ENCODE measurements around the gene SNX5. TPM values are rescaled to one million over a fixed set of nuclear protein-coding genes. Genes with fewer than 3 reads are reported as not detected.

Gene SNX5
- total RNA-seq, 2 donors from 2014 or later: 37.3 to 50.3 TPM

- Histone ChIP-seq H3K27me3 (no peaks in the 10 kb centered on the region), H3K27ac (no peak overlapping the region), H3K4me1 (no peaks in the 10 kb centered on the region), H3K9me3 (no peaks in the 10 kb centered on the region), H3K36me3 (peaks cover 95% of the 10 kb centered on the region), H3K4me3 (no peak overlapping the region)
- no peak for TF ChIP-seq CTCF (IDR thresholded peaks at IDR 0.05)
- no peak for DNase-seq (ENCODE audit: low spot score)
Observed at GRCh38 chr20:17951323-17951722, 17.3 kb downstream of the SNX5 start.

- Histone ChIP-seq H3K36me3 (peaks cover 100% of the 10 kb centered on the region), H3K4me1 (no peaks in the 10 kb centered on the region), H3K27me3 (no peaks in the 10 kb centered on the region), H3K9me3 (no peaks in the 10 kb centered on the region), H3K27ac (no peak overlapping the region), H3K4me3 (no peak overlapping the region)
- TF ChIP-seq CTCF (IDR thresholded peaks at IDR 0.05): no peak
- no peak for DNase-seq (ENCODE audit: low spot score)
Observed at GRCh38 chr20:17950670-17951069, 17.9 kb downstream of the SNX5 start.

GRCh38 chr20:17949899-17950298, 18.7 kb downstream of the SNX5 start:
- Histone ChIP-seq H3K4me1 (no peaks in the 10 kb centered on the region), H3K27me3 (no peaks in the 10 kb centered on the region), H3K27ac (no peak overlapping the region), H3K36me3 (peaks cover 98% of the 10 kb centered on the region), H3K4me3 (no peak overlapping the region), H3K9me3 (no peaks in the 10 kb centered on the region)
- no peak for DNase-seq (ENCODE audit: low spot score)
- no peak for TF ChIP-seq CTCF (IDR thresholded peaks at IDR 0.05)

- no peak overlapping the region for H3K27ac ChIP-seq
- H3K9me3 ChIP-seq: no peaks in the 10 kb centered on the region
- H3K4me1 ChIP-seq: no peaks in the 10 kb centered on the region
- no peak overlapping the region for H3K4me3 ChIP-seq
- no peak for DNase-seq (ENCODE audit: low spot score)
- no peak for TF ChIP-seq CTCF (IDR thresholded peaks at IDR 0.05)
- H3K36me3 ChIP-seq: peaks cover 96% of the 10 kb centered on the region
- H3K27me3 ChIP-seq: no peaks in the 10 kb centered on the region
Observed at GRCh38 chr20:17948442-17948841, 20.2 kb downstream of the SNX5 start.

GRCh38 chr20:17947474-17947815, 21.1 kb downstream of the SNX5 start:
- DNase-seq (ENCODE audit: low spot score): no peak
- no peaks in the 10 kb centered on the region for H3K27me3 ChIP-seq
- no peak overlapping the region for H3K4me3 ChIP-seq
- H3K9me3 ChIP-seq: no peaks in the 10 kb centered on the region
- no peak for TF ChIP-seq CTCF (IDR thresholded peaks at IDR 0.05)
- no peak overlapping the region for H3K27ac ChIP-seq
- H3K36me3 ChIP-seq: peaks cover 96% of the 10 kb centered on the region
- no peaks in the 10 kb centered on the region for H3K4me1 ChIP-seq
